Panc1 (cell line): ENCODE measurements around the gene SLC2A2. TPM values are rescaled to one million over a fixed set of nuclear protein-coding genes. Genes with fewer than 3 reads are reported as not detected.

Source experiments
- ATAC-seq: fragments of 200-7000 bp; cut with Tn5 transposase; 2 replicates; pipeline ENCODE4 v1.9.1; 2020; ENCODE audit warnings: mild to moderate bottlenecking, moderate library complexity
- BruUV-seq: library from RNA; stranded (reverse); fragments of 400-500 nt; replicated peaks from 2 replicates; lab custom pipeline; 2021; lab: Mats Ljungman, UMichigan
- CTCF ChIA-PET: fragments of 300-600 bp; sonication (Branson Sonifier 250); formaldehyde crosslinking; loops from one replicate; lab custom pipeline; 2022; ENCODE audit warnings: antibody characterized with exemption; lab: Charles Lee
- POLR2A ChIA-PET: fragments of 300-600 bp; sonication (Branson Sonifier 250); formaldehyde crosslinking; loops from one replicate; lab custom pipeline; 2022; ENCODE audit warnings: antibody characterized with exemption; lab: Charles Lee
- DNase-seq: peaks from one replicate; pipeline ENCODE4 v3.0.0-alpha.2; 2010; ENCODE audit warnings: low read depth, low spot score
- H3K27ac ChIP-seq: 2 replicates; pipeline ENCODE4 v1.5.1; 2011; ENCODE audit warnings: mild to moderate bottlenecking, low read length, inconsistent platforms
- H3K27me3 ChIP-seq: fragments of 200-500 bp; sonication (Bioruptor generic); 2 replicates; pipeline ENCODE4 v1.6.0; 2014; ENCODE audit warnings: low read length, inconsistent platforms; ENCODE audit not compliant: control insufficient read depth, insufficient read depth
- H3K36me3 ChIP-seq: fragments of 200-500 bp; sonication (Bioruptor generic); 2 replicates; pipeline ENCODE4 v1.5.1; 2014; ENCODE audit warnings: inconsistent platforms, mild to moderate bottlenecking, low read length, moderate library complexity; ENCODE audit not compliant: control insufficient read depth, insufficient read depth
- H3K4me1 ChIP-seq: 2 replicates; pipeline ENCODE4 v1.5.1; 2011; ENCODE audit warnings: inconsistent platforms, mild to moderate bottlenecking, low read length, moderate library complexity; ENCODE audit not compliant: control insufficient read depth, insufficient read depth
- H3K4me3 ChIP-seq, 2 experiments: 2 replicates each; pipeline ENCODE4 v1.5.1; 2011 to 2012; ENCODE audit warnings: low read depth in 2 of 2, low read length in 2 of 2, mild to moderate bottlenecking in 2 of 2, inconsistent platforms in 1 of 2, moderate library complexity in 1 of 2
- H3K9me3 ChIP-seq: fragments of 200-500 bp; sonication (Bioruptor generic); 2 replicates; pipeline ENCODE4 v1.5.1; 2014; ENCODE audit warnings: low read depth, mild to moderate bottlenecking, inconsistent platforms, low read length, moderate library complexity; ENCODE audit not compliant: control insufficient read depth, insufficient read depth
- POLR2AphosphoS5 ChIP-seq: IDR thresholded peaks from 2 replicates; pipeline ENCODE4 v1.6.1; 2012; ENCODE audit warnings: mild to moderate bottlenecking, low read depth, low read length, moderate library complexity
- REST ChIP-seq, 2 experiments: IDR thresholded peaks; 2 replicates each; pipeline ENCODE4 v1.6.1; 2011 to 2012; ENCODE audit warnings: low read depth in 2 of 2, control low read depth in 1 of 2, low read length in 1 of 2, mild to moderate bottlenecking in 1 of 2, moderate library complexity in 1 of 2; ENCODE audit not compliant: insufficient read depth in 1 of 2
- SIN3A ChIP-seq: IDR thresholded peaks from 2 replicates; pipeline ENCODE4 v1.6.1; 2012; ENCODE audit warnings: low read depth, mild to moderate bottlenecking, low read length, moderate library complexity, borderline replicate concordance; ENCODE audit not compliant: insufficient read depth
- TCF7L2 ChIP-seq: IDR thresholded peaks from 2 replicates; pipeline ENCODE4 v1.6.1; 2011; ENCODE audit warnings: mild to moderate bottlenecking, low read depth, low read length, inconsistent platforms
- in situ Hi-C: cut with HindIII; loops from 2 replicates; pipeline ENCODE4 v1.10.0; 2016; ENCODE audit warnings: low sequenced_read_pairs, low pct_unique_long_range_greater_than_20kb
- intact Hi-C: fragments of 100-400 bp; cut with micrococcal nuclease; formaldehyde crosslinking; loops from one replicate; pipeline ENCODE4 v1.10.0; 2022; ENCODE audit not compliant: unreplicated experiment
- total RNA-seq: library from RNA; stranded (reverse); gene quantifications from one replicate; pipeline ENCODE4 v1.2.1, GENCODE V29; 2021; ENCODE audit not compliant: unreplicated experiment
- TF ChIP-seq, protein P1 (sequence below): fragments of 450-650 bp; IDR thresholded peaks from 2 replicates; pipeline ENCODE4 v1.5.1; 2017; ENCODE audit warnings: mild to moderate bottlenecking

The SLC2A2 gene
- total RNA-seq, 1 experiment from 2014 or later: 0.13 TPM

- POLR2A ChIA-PET: no interaction called here
- H3K4me1 ChIP-seq: no peaks in the 10 kb centered on the region
- DNase-seq: no peak
- CTCF ChIA-PET: no interaction called here
- no peaks in the 10 kb centered on the region for H3K9me3 ChIP-seq
- no peaks in the 10 kb centered on the region for H3K27me3 ChIP-seq
- no TSS peak for BruUV-seq
- intact Hi-C loops (no loop called here), in situ Hi-C loops (no loop called here)
- ATAC-seq: no peak
- H3K36me3 ChIP-seq: no peaks in the 10 kb centered on the region
- no peak overlapping the region for H3K4me3 ChIP-seq
- TF ChIP-seq TCF7L2: no peak
- no peak for TF ChIP-seq REST (IDR thresholded peaks at IDR 0.05; ENCODE audit: insufficient read depth in 1 of 2, low read depth in 2 of 2, low read length in 1 of 2)
- TF ChIP-seq, protein P1, sequence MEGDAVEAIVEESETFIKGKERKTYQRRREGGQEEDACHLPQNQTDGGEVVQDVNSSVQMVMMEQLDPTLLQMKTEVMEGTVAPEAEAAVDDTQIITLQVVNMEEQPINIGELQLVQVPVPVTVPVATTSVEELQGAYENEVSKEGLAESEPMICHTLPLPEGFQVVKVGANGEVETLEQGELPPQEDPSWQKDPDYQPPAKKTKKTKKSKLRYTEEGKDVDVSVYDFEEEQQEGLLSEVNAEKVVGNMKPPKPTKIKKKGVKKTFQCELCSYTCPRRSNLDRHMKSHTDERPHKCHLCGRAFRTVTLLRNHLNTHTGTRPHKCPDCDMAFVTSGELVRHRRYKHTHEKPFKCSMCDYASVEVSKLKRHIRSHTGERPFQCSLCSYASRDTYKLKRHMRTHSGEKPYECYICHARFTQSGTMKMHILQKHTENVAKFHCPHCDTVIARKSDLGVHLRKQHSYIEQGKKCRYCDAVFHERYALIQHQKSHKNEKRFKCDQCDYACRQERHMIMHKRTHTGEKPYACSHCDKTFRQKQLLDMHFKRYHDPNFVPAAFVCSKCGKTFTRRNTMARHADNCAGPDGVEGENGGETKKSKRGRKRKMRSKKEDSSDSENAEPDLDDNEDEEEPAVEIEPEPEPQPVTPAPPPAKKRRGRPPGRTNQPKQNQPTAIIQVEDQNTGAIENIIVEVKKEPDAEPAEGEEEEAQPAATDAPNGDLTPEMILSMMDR: no peak
- no peak for TF ChIP-seq POLR2AphosphoS5
- no peak for TF ChIP-seq SIN3A
- H3K27ac ChIP-seq: no peak overlapping the region
Measured at GRCh38 chr3:171068658-171069057, 42.1 kb upstream of the SLC2A2 start.

DNA sequence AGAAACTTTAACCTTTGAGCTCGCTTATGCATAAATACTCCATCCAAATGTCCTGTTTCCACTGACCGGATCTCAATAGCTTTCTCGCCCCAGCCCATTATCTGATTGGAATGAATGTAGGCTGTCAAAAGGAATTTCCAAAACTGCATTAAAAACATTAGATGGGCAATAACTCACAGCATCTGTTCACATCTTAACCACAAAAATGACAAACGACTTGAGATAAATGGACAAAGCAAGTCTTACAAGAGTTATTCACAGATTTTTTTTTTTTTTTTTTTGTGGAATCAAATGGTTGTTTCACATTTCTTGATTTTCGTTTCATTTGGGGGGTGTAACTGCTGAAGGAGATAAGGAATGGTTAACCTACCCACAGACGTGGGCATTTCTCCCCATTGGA is 39.7 kb upstream of the SLC2A2 start:
- ATAC-seq (no peak), DNase-seq (no peak)
- H3K36me3 ChIP-seq: no peaks in the 10 kb centered on the region
- no peaks in the 10 kb centered on the region for H3K4me1 ChIP-seq
- ChIA-PET POLR2A (no interaction called here), CTCF (no interaction called here)
- in situ Hi-C loops (no loop called here), intact Hi-C loops (no loop called here)
- no peaks in the 10 kb centered on the region for H3K27me3 ChIP-seq
- H3K27ac ChIP-seq: no peak overlapping the region
- H3K4me3 ChIP-seq: no peak overlapping the region
- no TSS peak for BruUV-seq
- no peaks in the 10 kb centered on the region for H3K9me3 ChIP-seq
- no peak for TF ChIP-seq TCF7L2
- TF ChIP-seq REST (IDR thresholded peaks at IDR 0.05; ENCODE audit: insufficient read depth in 1 of 2, low read depth in 2 of 2, low read length in 1 of 2): no peak
- no peak for TF ChIP-seq SIN3A
- TF ChIP-seq, protein P1: no peak
- no peak for TF ChIP-seq POLR2AphosphoS5
